Hippocampal formation (tissue), 2 donors: ENCODE data around the gene BCAT1.

Experiments
- DNase-seq, 2 donors: peaks; one replicate each; lab custom pipeline; 2025; lab: John Stamatoyannopoulos, UW

The BCAT1 gene

DNA sequence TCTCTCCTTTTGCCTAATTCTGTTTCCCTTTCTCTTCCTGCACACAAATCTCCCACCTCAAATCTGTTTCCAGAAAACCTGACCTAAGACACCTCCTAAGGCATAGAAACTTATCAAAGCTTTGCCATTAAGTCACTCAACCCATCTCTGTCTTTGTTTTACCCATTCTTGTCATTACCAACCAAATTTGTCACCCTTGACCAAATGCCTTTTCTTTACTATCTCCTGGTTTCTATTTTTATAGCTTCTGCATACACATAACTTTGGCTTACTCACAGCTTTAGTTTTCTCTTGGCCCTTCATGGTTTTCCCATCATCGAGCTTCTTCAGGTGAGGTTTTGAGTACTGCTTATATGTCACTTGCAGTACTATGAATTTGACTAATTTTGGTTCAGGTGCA lies 184.2 kb downstream of the BCAT1 start:
- DNase-seq, result no peak

DNA sequence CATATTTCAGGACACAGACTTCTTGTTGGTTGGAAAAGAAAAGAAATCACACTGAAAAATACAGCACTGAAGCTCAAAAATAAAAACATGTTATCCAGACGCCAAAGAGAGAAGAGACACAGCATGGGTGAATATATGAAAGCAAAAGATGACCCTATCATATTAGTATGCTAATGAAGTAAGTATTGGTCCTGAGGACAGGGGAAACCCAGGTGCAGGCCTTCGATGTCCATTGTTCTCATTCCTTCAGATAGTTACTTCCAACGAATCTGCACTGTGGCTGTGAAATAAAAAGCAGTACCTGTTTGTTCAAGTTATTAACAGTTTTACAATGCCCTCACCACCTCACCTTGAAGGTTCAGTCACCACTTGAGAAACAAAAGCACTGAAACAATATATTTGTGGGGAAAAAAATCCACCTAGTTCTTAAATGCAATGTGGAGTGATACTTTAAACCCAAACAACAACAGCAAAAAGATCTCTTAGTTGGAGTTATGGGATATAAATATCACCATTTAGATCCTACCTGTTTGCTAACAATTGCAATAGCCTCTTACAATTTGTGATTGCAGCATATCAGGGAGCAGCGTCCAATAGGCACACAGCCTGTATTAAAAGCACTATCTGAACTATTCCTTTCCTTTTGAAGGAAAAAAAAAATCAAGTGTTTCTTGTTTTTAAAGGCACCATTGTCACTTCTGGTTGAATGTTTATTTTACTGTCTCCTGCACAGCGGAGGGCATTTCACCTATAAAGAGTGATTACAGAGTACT lies 188.1 kb downstream of the BCAT1 start:
- DNase-seq, result no peak

GRCh38 chr12:24760162-24760561 lies 188.7 kb downstream of the BCAT1 start:
- DNase-seq, result no peak
